Activated T-helper 2 cell treated with anti-CD3 and anti-CD28 coated beads, Interferon-gamma antibody, Interleukin-2, Interleukin-4, amounts not matched to agents 10 μg/mL and 5 μg/mL and 100 μg/mL, durations not matched to agents 14 hours and 24 hours and 36 hours (primary cell): ENCODE data around the gene CAPN1. TPM values are rescaled to one million over a fixed set of nuclear protein-coding genes. Genes with fewer than 3 reads are reported as not detected.
A peak's percentile ranks its signal among the peaks of the same experiment; 100 is the strongest.
"Not testable (repeated sequence)": the region's sequence is repeated elsewhere in the genome, so short reads cannot be mapped to it uniquely, and the experiment has no call there.

Experiments
- DNase-seq: peaks from one replicate; pipeline ENCODE4 v3.0.0; 2021; ENCODE audit warnings: low spot score
- H3K27ac Mint-ChIP-seq: one replicate; pipeline ENCODE4 v1.8.0; 2021; ENCODE audit warnings: mixed read lengths
- H3K27me3 Mint-ChIP-seq: one replicate; pipeline ENCODE4 v1.8.0; 2021; ENCODE audit warnings: low read depth, mixed read lengths
- H3K36me3 Mint-ChIP-seq: one replicate; pipeline ENCODE4 v1.8.0; 2021; ENCODE audit warnings: low read depth, mixed read lengths
- H3K4me1 Mint-ChIP-seq: one replicate; pipeline ENCODE4 v1.8.0; 2021; ENCODE audit warnings: low read depth, mixed read lengths
- H3K4me3 Mint-ChIP-seq: one replicate; pipeline ENCODE4 v1.8.0; 2021; ENCODE audit warnings: low read depth, mild to moderate bottlenecking, moderate library complexity, mixed read lengths
- H3K9me3 Mint-ChIP-seq: one replicate; pipeline ENCODE4 v1.8.0; 2021; ENCODE audit warnings: mixed read lengths
- intact Hi-C: fragments of 100-400 bp; cut with micrococcal nuclease; formaldehyde crosslinking; loops from one replicate; pipeline ENCODE4 v1.15.1; 2023
- total RNA-seq: library from RNA; stranded (reverse); gene quantifications from 2 replicates; pipeline ENCODE4 v1.2.3, GENCODE V29; 2022

CAPN1 gene
- total RNA-seq, 1 donor from 2014 or later = 144 TPM

GRCh38 chr11:65245046-65245445, 63.3 kb downstream of the CAPN1 start:
- DNase-seq, H3K27ac Mint-ChIP-seq, H3K4me3 Mint-ChIP-seq, H3K4me1 Mint-ChIP-seq, H3K27me3 Mint-ChIP-seq, intact Hi-C loops, H3K36me3 Mint-ChIP-seq: not testable (repeated sequence)
- H3K9me3 Mint-ChIP-seq = peaks cover 16% of the 10 kb centered on the region

- intact Hi-C loops = no loop called here
- no peak for DNase-seq
- H3K36me3 Mint-ChIP-seq = no peaks in the 10 kb centered on the region
- no peak overlapping the region for H3K27ac Mint-ChIP-seq
- no peaks in the 10 kb centered on the region for H3K4me1 Mint-ChIP-seq
- peaks cover 15% of the 10 kb centered on the region for H3K9me3 Mint-ChIP-seq
- no peaks in the 10 kb centered on the region for H3K27me3 Mint-ChIP-seq
- H3K4me3 Mint-ChIP-seq = no peak overlapping the region
These were observed 64.8 kb downstream of the CAPN1 start for GRCh38 chr11:65246506-65246905.

- H3K36me3 Mint-ChIP-seq, H3K4me3 Mint-ChIP-seq, H3K4me1 Mint-ChIP-seq, H3K27ac Mint-ChIP-seq, H3K9me3 Mint-ChIP-seq, intact Hi-C loops, H3K27me3 Mint-ChIP-seq, DNase-seq: not testable (repeated sequence)
These were observed 66.5 kb downstream of the CAPN1 start for GRCh38 chr11:65248184-65248710.

- Mint-ChIP-seq H3K4me1 (no peaks in the 10 kb centered on the region), H3K27ac (no peak overlapping the region), H3K9me3 (no peaks in the 10 kb centered on the region), H3K27me3 (peaks cover 6% of the 10 kb centered on the region), H3K36me3 (no peaks in the 10 kb centered on the region), H3K4me3 (no peak overlapping the region)
- intact Hi-C loops = no loop called here
- no peak for DNase-seq
These were observed 69.7 kb downstream of the CAPN1 start for GRCh38 chr11:65251476-65251875.

- Mint-ChIP-seq H3K36me3 (no peaks in the 10 kb centered on the region), H3K4me1 (peaks cover 1% of the 10 kb centered on the region), H3K27me3 (peaks cover 6% of the 10 kb centered on the region), H3K27ac (no peak overlapping the region), H3K9me3 (no peaks in the 10 kb centered on the region), H3K4me3 (no peak overlapping the region)
- no peak for DNase-seq
- intact Hi-C loops = no loop called here
These were observed 73.0 kb downstream of the CAPN1 start for GRCh38 chr11:65254724-65255123.

- Mint-ChIP-seq H3K9me3 (no peaks in the 10 kb centered on the region), H3K27me3 (peaks cover 3% of the 10 kb centered on the region), H3K4me1 (peaks cover 14% of the 10 kb centered on the region), H3K27ac (no peak overlapping the region), H3K36me3 (peaks cover 13% of the 10 kb centered on the region), H3K4me3 (no peak overlapping the region)
- no peak for DNase-seq
- intact Hi-C loops = no loop called here
These were observed 77.3 kb downstream of the CAPN1 start for GRCh38 chr11:65258988-65259387.

GRCh38 chr11:65260302-65260701, 78.6 kb downstream of the CAPN1 start:
- H3K4me3 Mint-ChIP-seq = no peak overlapping the region
- H3K9me3 Mint-ChIP-seq = no peaks in the 10 kb centered on the region
- no peak overlapping the region for H3K27ac Mint-ChIP-seq
- peaks cover 23% of the 10 kb centered on the region for H3K36me3 Mint-ChIP-seq
- H3K27me3 Mint-ChIP-seq = no peaks in the 10 kb centered on the region
- peaks cover 23% of the 10 kb centered on the region for H3K4me1 Mint-ChIP-seq
- no peak for DNase-seq
- intact Hi-C loops = loop anchor here (5.0 kb wide), 1 partner anchor 128 kb away; the partner anchor contains the start of gene SYVN1

- Mint-ChIP-seq H3K27me3 (no peaks in the 10 kb centered on the region), H3K4me3 (peak overlapping the region; percentile 87), H3K36me3 (peaks cover 30% of the 10 kb centered on the region), H3K4me1 (peaks cover 29% of the 10 kb centered on the region), H3K9me3 (no peaks in the 10 kb centered on the region), H3K27ac (peak overlapping the region; percentile 81)
- no peak for DNase-seq
- intact Hi-C loops = loop anchor here (5.0 kb wide), 1 partner anchor 129 kb away; the partner anchor contains the start of gene SYVN1
These were observed 79.2 kb downstream of the CAPN1 start for GRCh38 chr11:65260756-65261590.

Other genes starting within 250 kb of the CAPN1 start
- gene GPHA2, start 246.0 kb upstream of the CAPN1 start, total RNA-seq = not detected in 2 replicates
- gene MAJIN, start 209.8 kb upstream of the CAPN1 start, total RNA-seq = not detected in 2 replicates
- gene BATF2, start 185.0 kb upstream of the CAPN1 start, total RNA-seq = 0.09 and 0.16 TPM in 2 replicates
- 70.0 and 77.0 TPM in 2 replicates for gene ARL2, start 167.8 kb upstream of the CAPN1 start, total RNA-seq
- gene SNX15, start 154.5 kb upstream of the CAPN1 start, total RNA-seq = 19.6 and 22.4 TPM in 2 replicates
- 17.0 and 18.6 TPM in 2 replicates for gene SAC3D1, start 140.7 kb upstream of the CAPN1 start, total RNA-seq
- 11.9 and 14.6 TPM in 2 replicates for gene NAALADL1, start 123.4 kb upstream of the CAPN1 start, total RNA-seq
- gene CDCA5, start 97.9 kb upstream of the CAPN1 start, total RNA-seq = 82.0 and 86.8 TPM in 2 replicates
- 34.9 and 37.2 TPM in 2 replicates for gene ZFPL1, start 97.7 kb upstream of the CAPN1 start, total RNA-seq
- gene VPS51, start 85.7 kb upstream of the CAPN1 start, total RNA-seq = 121 and 133 TPM in 2 replicates
- gene TM7SF2, start 70.1 kb upstream of the CAPN1 start, total RNA-seq = 34.4 and 36.9 TPM in 2 replicates
- 11.3 and 12.8 TPM in 2 replicates for gene ZNHIT2, start 64.2 kb upstream of the CAPN1 start, total RNA-seq
- 1,016 and 1,034 TPM in 2 replicates for gene FAU, start 59.8 kb upstream of the CAPN1 start, total RNA-seq
- gene MRPL49, start 59.6 kb upstream of the CAPN1 start, total RNA-seq = 66.6 and 67.1 TPM in 2 replicates
- 40.1 and 42.2 TPM in 2 replicates for gene SYVN1, start 47.4 kb upstream of the CAPN1 start, total RNA-seq
- not detected in 2 replicates for gene SPDYC, start 11.7 kb upstream of the CAPN1 start, total RNA-seq
- gene POLA2, start 80.0 kb downstream of the CAPN1 start, total RNA-seq = 74.5 and 74.6 TPM in 2 replicates
- gene CDC42EP2, start 132.9 kb downstream of the CAPN1 start, total RNA-seq = 3.4 and 5.1 TPM in 2 replicates
- gene DPF2, start 151.9 kb downstream of the CAPN1 start, total RNA-seq = 77.0 and 78.1 TPM in 2 replicates
- gene TIGD3, start 172.8 kb downstream of the CAPN1 start, total RNA-seq = 1.3 and 1.6 TPM in 2 replicates
- 14.6 and 16.3 TPM in 2 replicates for gene SLC25A45, start 200.7 kb downstream of the CAPN1 start, total RNA-seq
- gene FRMD8, start 204.7 kb downstream of the CAPN1 start, total RNA-seq = 39.7 and 39.8 TPM in 2 replicates
- 422 and 430 TPM in 2 replicates for gene NEAT1, start 240.9 kb downstream of the CAPN1 start, total RNA-seq